Measurements from ENCODE around the gene BRIX1.

DNA sequence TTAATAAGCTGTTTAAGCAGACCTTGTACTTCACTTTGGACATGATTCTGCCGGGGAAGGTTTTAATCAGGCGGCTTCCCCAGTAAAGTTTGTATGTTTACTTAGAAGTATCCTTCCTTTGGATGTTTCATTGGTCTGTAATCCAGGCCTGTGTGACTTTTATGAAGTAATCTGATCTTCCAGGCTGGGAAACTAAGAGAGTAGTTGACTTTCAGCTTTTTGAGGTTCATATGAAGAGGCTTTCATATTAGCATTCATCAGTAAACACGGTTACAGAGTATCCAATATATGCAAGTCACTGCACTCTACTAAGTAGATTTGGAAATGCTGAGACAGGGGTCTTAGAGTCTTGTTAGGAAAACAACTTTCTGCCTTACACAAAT is 14.9 kb downstream of the BRIX1 start:
- no peak for TF ChIP-seq GATA2 (IDR thresholded peaks at IDR 0.05; ENCODE audit: low read depth, low read length)
- TF ChIP-seq GATA3 (IDR thresholded peaks at IDR 0.05; ENCODE audit: low read depth, low read length): no peak
